ENCODE measurements around the gene NKAIN2. TPM values are rescaled to one million over a fixed set of nuclear protein-coding genes. Genes with fewer than 3 reads are reported as not detected.

The NKAIN2 gene
- polyA plus RNA-seq, 1 donor (not counting 4 experiments of a cell fraction or from before 2014, with no cell fraction given) = 0.13 TPM

DNA sequence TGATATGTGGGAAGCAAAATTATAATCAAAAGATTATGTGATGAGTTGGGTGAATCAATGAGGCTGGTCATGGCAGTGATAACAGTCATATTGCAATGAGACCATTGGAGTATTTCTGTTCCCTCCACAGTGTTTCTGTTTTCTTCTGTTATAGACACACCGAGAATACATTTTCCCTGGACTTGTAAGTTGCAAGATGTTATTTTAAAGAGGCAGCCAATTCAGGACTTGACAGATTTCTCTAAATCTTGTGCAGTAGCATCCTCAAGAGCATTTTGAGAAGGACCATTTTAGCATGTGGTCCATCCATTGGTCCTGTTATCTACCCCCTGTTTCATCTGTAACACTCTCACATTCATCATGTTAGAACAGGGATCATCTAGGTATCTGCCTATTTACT lies 55.6 kb downstream of the NKAIN2 start:
- H4K20me1 ChIP-seq (ENCODE audit: control insufficient read depth, extremely low read depth, insufficient read depth, low read length) = no peaks in the 10 kb centered on the region
- no peak overlapping the region for H3K4me3 ChIP-seq (ENCODE audit: control insufficient read depth in 2 of 3, extremely low read depth in 1 of 3, insufficient read depth in 2 of 3, low read depth in 1 of 3, low read length in 3 of 3)
- H3K79me2 ChIP-seq (ENCODE audit: control insufficient read depth, insufficient read depth, low read length) = no peaks in the 10 kb centered on the region
- H2AFZ ChIP-seq (ENCODE audit: control insufficient read depth, low read length) = no peak overlapping the region
- H3K27ac ChIP-seq (ENCODE audit: control insufficient read depth, insufficient read depth, low read length) = no peak overlapping the region
- H3K9me1 ChIP-seq (ENCODE audit: control insufficient read depth, extremely low read depth, insufficient read depth, low read length) = no peaks in the 10 kb centered on the region
- H3K9me3 ChIP-seq (ENCODE audit: control insufficient read depth, low read depth, low read length) = no peaks in the 10 kb centered on the region
- no peaks in the 10 kb centered on the region for H3K36me3 ChIP-seq (ENCODE audit: control insufficient read depth in 2 of 2, extremely low read depth in 1 of 2, insufficient read depth in 2 of 2, low read length in 2 of 2)
- DNase-seq (ENCODE audit: low read depth, low spot score) (no peak), FAIRE-seq (no peak)
- no peak overlapping the region for H3K9ac ChIP-seq (ENCODE audit: control insufficient read depth, extremely low read depth, insufficient read depth, low read length)
- no peaks in the 10 kb centered on the region for H3K27me3 ChIP-seq (ENCODE audit: control insufficient read depth, extremely low read depth, insufficient read depth, low read length)
- H3K4me1 ChIP-seq (ENCODE audit: control insufficient read depth, extremely low read depth, insufficient read depth, low read length) = no peaks in the 10 kb centered on the region
- H3K4me2 ChIP-seq (ENCODE audit: control insufficient read depth, extremely low read depth, insufficient read depth, low read depth, low read length) = no peak overlapping the region
- TF ChIP-seq EZH2 (IDR thresholded peaks at IDR 0.05; ENCODE audit: low read length) (no peak), CTCF (optimal IDR thresholded peaks at IDR 0.05 in 1 of 3, IDR thresholded peaks at IDR 0.05 in 1 of 3, conservative IDR thresholded peaks at IDR 0.05 in 1 of 3; ENCODE audit: extremely low read depth in 1 of 3, insufficient read depth in 2 of 3, low read length in 3 of 3) (no peak)
- dilution Hi-C loops (cut with MboI; ENCODE audit: extremely low pct_ligation_motif_present, low sequenced_read_pairs) = no loop called here

DNA sequence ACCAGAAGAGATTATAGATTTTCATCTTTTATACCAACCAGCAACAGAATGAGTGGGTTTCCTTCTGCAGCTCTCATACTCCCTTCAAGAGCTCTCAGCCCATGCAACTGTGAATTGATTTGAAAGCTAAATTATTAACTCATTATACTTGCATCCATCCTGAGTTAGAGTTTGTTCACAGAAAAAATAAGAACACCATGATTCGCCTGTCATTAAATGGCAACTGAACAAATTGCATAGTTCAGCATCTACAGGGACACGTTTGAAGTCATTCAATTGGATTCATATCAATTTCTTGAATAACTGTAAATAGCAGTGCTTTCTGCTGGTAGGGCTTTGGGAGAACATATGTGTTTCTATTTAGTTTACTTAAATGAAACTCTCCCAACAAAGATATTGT lies 65.7 kb downstream of the NKAIN2 start:
- H3K4me1 ChIP-seq (ENCODE audit: control insufficient read depth, extremely low read depth, insufficient read depth, low read length) = no peaks in the 10 kb centered on the region
- no peaks in the 10 kb centered on the region for H3K9me3 ChIP-seq (ENCODE audit: control insufficient read depth, low read depth, low read length)
- H3K27me3 ChIP-seq (ENCODE audit: control insufficient read depth, extremely low read depth, insufficient read depth, low read length) = no peaks in the 10 kb centered on the region
- TF ChIP-seq EZH2 (IDR thresholded peaks at IDR 0.05; ENCODE audit: low read length) (no peak), CTCF (optimal IDR thresholded peaks at IDR 0.05 in 1 of 3, IDR thresholded peaks at IDR 0.05 in 1 of 3, conservative IDR thresholded peaks at IDR 0.05 in 1 of 3; ENCODE audit: extremely low read depth in 1 of 3, insufficient read depth in 2 of 3, low read length in 3 of 3) (no peak)
- H4K20me1 ChIP-seq (ENCODE audit: control insufficient read depth, extremely low read depth, insufficient read depth, low read length) = no peaks in the 10 kb centered on the region
- no peak overlapping the region for H3K4me2 ChIP-seq (ENCODE audit: control insufficient read depth, extremely low read depth, insufficient read depth, low read depth, low read length)
- H3K27ac ChIP-seq (ENCODE audit: control insufficient read depth, insufficient read depth, low read length) = no peak overlapping the region
- no peaks in the 10 kb centered on the region for H3K36me3 ChIP-seq (ENCODE audit: control insufficient read depth in 2 of 2, extremely low read depth in 1 of 2, insufficient read depth in 2 of 2, low read length in 2 of 2)
- dilution Hi-C loops (cut with MboI; ENCODE audit: extremely low pct_ligation_motif_present, low sequenced_read_pairs) = no loop called here
- H2AFZ ChIP-seq (ENCODE audit: control insufficient read depth, low read length) = no peak overlapping the region
- no peak overlapping the region for H3K4me3 ChIP-seq (ENCODE audit: control insufficient read depth in 2 of 3, extremely low read depth in 1 of 3, insufficient read depth in 2 of 3, low read depth in 1 of 3, low read length in 3 of 3)
- FAIRE-seq (no peak), DNase-seq (ENCODE audit: low read depth, low spot score) (no peak)
- H3K79me2 ChIP-seq (ENCODE audit: control insufficient read depth, insufficient read depth, low read length) = no peaks in the 10 kb centered on the region
- no peak overlapping the region for H3K9ac ChIP-seq (ENCODE audit: control insufficient read depth, extremely low read depth, insufficient read depth, low read length)
- H3K9me1 ChIP-seq (ENCODE audit: control insufficient read depth, extremely low read depth, insufficient read depth, low read length) = no peaks in the 10 kb centered on the region
